ENCODE results near the gene RGPD4.
"Not testable (repeated sequence)": the region's sequence is repeated elsewhere in the genome, so short reads cannot be mapped to it uniquely, and the experiment has no call there.

Gene RGPD4

DNA sequence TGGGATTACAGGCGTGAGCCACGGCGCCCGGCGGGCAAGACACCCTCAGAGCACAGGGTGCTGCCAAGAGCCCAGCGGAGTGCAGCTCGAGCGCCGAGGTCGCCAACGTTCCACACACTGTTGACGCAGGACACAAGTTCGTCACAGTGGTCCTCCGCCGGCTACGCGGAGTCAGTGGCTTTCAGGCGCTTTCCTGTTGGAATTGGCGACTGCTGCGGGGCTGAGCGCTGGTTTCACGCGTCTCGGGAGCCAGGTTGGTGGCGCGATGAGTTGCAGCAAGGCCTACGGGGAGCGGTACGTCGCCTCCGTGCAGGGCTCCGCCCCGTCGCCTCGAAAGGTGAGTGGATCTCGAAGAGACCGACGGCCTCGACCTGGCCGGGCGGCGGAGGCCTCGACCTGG, at the start of gene RGPD4:
RGPD4 (plus strand) TSS at position 144 of the 400 bp plus-strand sequence; CDS start at position 266, 122 bp downstream.
- not testable (repeated sequence) for DNase-seq (ENCODE audit: low read depth, low spot score)

- DNase-seq (ENCODE audit: low read depth, low spot score): no peak
These were observed 48.7 kb upstream of the RGPD4 start for GRCh38 chr2:107777974-107778373.

GRCh38 chr2:107785756-107786155, 40.9 kb upstream of the RGPD4 start:
- DNase-seq (ENCODE audit: low read depth, low spot score): no peak

GRCh38 chr2:107790837-107791236, 35.9 kb upstream of the RGPD4 start:
- no peak for DNase-seq (ENCODE audit: low read depth, low spot score)

GRCh38 chr2:107801498-107801897, 25.2 kb upstream of the RGPD4 start:
- no peak for DNase-seq (ENCODE audit: low read depth, low spot score)

DNA sequence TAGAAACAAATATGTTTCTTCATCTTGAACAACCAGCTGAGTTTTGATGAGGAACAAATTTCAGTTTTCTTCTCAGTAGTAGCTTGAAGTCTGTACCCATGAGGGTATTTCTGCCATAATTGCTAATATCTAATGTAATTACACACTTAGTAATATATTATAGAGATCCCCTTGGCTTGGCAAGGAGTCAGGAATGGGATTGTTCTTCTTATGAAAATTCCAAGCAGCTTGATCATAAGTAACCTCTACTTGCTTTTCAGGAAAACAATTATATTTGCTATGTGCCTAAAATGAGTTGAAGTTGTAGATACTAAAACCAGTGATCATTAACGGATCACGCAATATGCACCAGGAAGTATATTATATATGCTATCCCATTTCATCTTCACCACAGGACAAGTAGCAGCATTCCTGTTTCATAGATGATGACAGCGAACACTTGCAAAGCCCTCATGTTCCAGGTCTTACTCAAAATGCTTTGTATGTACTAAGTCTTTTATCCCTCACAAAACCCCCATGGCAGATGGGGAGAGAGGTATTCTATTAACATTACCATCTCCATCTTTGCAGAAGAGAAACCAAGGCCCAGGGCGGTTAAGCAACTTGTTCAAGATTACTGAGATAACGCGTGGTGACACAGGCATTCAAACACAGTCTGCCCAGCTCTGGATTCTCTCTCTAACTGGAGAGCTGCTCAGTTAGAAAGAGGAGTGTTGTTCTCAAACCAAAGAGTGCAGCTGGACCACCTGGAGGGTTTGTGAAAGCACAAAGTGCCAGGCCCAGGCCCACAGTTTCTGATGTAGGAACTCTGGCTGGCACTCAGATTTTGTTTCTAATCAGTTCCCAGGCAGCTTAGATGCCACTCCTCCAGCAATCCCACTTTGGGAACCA, 21.8 kb upstream of the RGPD4 start:
- DNase-seq (ENCODE audit: low read depth, low spot score): no peak

DNA sequence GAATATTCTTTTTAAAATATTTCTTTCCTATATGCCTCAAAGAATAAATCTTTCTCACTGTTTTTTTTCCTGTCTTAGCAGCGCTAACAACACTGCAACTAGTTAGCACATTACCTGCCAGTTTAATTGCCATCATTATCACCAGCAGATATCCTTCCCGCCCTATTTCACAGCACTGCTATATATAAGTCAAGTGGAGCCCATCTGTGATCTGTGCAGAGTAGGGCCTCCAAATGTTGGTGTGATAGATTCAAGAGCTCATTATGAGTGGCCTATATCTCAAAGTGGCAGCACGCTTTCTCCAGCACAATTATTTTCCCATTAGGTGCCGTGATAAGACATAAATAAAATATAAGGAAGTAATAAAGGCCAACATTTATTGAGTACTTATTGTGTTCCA, 19.8 kb upstream of the RGPD4 start:
- DNase-seq (ENCODE audit: low read depth, low spot score): no peak

- no peak for DNase-seq (ENCODE audit: low read depth, low spot score)
These were observed 18.7 kb upstream of the RGPD4 start for GRCh38 chr2:107807988-107808387.

- DNase-seq (ENCODE audit: low read depth, low spot score): no peak
These were observed 17.7 kb upstream of the RGPD4 start for GRCh38 chr2:107808959-107809358.

GRCh38 chr2:107809835-107810234, 16.9 kb upstream of the RGPD4 start:
- DNase-seq (ENCODE audit: low read depth, low spot score): no peak

GRCh38 chr2:107810734-107811133, 16.0 kb upstream of the RGPD4 start:
- no peak for DNase-seq (ENCODE audit: low read depth, low spot score)

- DNase-seq (ENCODE audit: low read depth, low spot score): no peak
These were observed 15.3 kb upstream of the RGPD4 start for GRCh38 chr2:107811411-107811810.

- DNase-seq (ENCODE audit: low read depth, low spot score): no peak
These were observed 14.7 kb upstream of the RGPD4 start for GRCh38 chr2:107812006-107812405.

GRCh38 chr2:107817378-107817777, 9.3 kb upstream of the RGPD4 start:
- DNase-seq (ENCODE audit: low read depth, low spot score): no peak

- no peak for DNase-seq (ENCODE audit: low read depth, low spot score)
These were observed 4.4 kb upstream of the RGPD4 start for GRCh38 chr2:107822302-107822701.

DNA sequence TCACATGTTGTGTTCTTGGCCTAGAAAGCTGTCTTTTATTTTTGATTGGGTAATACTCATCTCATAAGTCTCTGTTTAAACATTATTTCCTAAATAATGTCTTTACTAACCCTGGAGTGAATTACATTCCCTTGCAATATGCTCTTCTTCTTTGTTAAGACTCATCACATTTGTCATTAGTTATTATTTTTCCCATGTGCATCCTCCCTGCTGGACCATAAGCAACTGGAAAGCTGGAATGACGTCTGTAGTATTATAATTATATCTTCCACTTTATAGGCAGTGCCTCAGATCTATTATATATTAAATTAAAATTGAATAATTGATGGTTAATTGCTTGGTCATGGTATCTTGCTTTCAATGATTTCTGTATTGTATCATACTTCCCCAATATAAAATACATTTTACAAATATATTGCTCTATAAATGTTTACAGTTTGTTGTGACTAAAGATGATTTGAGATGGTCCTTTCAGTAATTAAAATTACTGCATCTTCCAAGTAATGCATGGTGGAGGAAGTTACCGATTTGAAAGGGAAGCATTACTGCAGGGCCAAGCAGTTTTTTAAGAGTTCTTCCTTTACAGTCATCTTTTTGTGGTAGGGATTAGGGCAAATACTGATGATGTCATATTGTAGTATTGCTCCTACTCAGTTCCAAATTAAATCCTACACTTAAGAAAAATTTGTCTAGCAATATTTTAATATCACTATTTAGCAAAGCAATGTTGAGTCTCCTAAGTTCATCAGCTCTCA, 2.1 kb upstream of the RGPD4 start:
- DNase-seq (ENCODE audit: low read depth, low spot score): no peak

GRCh38 chr2:107825206-107825563, 1.5 kb upstream of the RGPD4 start:
- DNase-seq (ENCODE audit: low read depth, low spot score): no peak

GRCh38 chr2:107829514-107829913, 2.8 kb downstream of the RGPD4 start:
- DNase-seq (ENCODE audit: low read depth, low spot score): not testable (repeated sequence)

DNA sequence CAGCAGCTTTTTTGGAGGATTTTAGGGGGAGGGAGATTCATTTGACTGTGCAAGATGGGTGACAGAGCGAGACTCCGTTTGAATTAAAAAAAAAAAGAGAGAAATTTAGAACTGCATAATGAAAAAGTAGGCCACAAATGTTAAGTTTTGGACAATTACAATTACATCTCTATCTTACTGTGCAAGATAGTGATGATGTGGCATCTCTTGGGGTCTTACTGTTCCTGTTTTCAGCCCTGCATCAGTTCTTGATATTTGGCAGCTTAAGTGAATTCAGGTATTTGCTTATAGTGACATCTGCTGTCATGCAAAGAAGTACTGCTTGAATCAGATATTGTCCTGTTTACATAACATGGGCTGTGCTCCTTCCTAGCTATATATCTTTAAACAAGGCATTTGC, 6.5 kb downstream of the RGPD4 start:
- DNase-seq (ENCODE audit: low read depth, low spot score): not testable (repeated sequence)

GRCh38 chr2:107833618-107834017, 6.9 kb downstream of the RGPD4 start:
- DNase-seq (ENCODE audit: low read depth, low spot score): not testable (repeated sequence)

- DNase-seq (ENCODE audit: low read depth, low spot score): not testable (repeated sequence)
These were observed 89.4 kb downstream of the RGPD4 start for GRCh38 chr2:107916121-107916520.

- DNase-seq (ENCODE audit: low read depth, low spot score): not testable (repeated sequence)
These were observed 90.1 kb downstream of the RGPD4 start for GRCh38 chr2:107916696-107917370.

Data from astrocyte of the hippocampus (primary cell).